HepG2 (cell line): ENCODE data around the gene CSNK2B. TPM values are rescaled to one million over a fixed set of nuclear protein-coding genes. Genes with fewer than 3 reads are reported as not detected.

Source experiments
- ARID2 ChIP-seq: sonication (generic); formaldehyde crosslinking; IDR thresholded peaks from 2 replicates; pipeline ENCODE4 v1.8.1; 2022; ENCODE audit warnings: mild to moderate bottlenecking, missing genetic modification reagents, borderline replicate concordance
- CHD2 ChIP-seq: IDR thresholded peaks from 2 replicates; pipeline ENCODE4 v1.6.1; 2011; ENCODE audit warnings: low read depth, low read length, improper control_type of control experiment
- EZH2 ChIP-seq: conservative IDR thresholded peaks from 2 replicates; pipeline ENCODE4 v1.6.1; 2012; ENCODE audit warnings: mild to moderate bottlenecking, low read depth, low read length, moderate library complexity
- FOXC1 ChIP-seq: sonication (generic); formaldehyde crosslinking; IDR thresholded peaks from 2 replicates; pipeline ENCODE4 v1.8.0; 2022; ENCODE audit warnings: mild to moderate bottlenecking, missing genetic modification reagents, borderline replicate concordance
- HNRNPUL1 ChIP-seq: fragments of 200-400 bp; formaldehyde crosslinking; IDR thresholded peaks from 2 replicates; pipeline ENCODE4 v1.6.1; 2017; ENCODE audit warnings: low read depth, mild to moderate bottlenecking, low read length, moderate library complexity
- MTA1 ChIP-seq: sonication (generic); formaldehyde crosslinking; IDR thresholded peaks from 2 replicates; pipeline ENCODE4 v1.4.0; 2020; ENCODE audit warnings: missing genetic modification reagents, mild to moderate bottlenecking, borderline replicate concordance
- MZF1 ChIP-seq: sonication (generic); formaldehyde crosslinking; IDR thresholded peaks from 2 replicates; pipeline ENCODE4 v1.8.1; 2023; ENCODE audit warnings: mild to moderate bottlenecking, missing genetic modification reagents, borderline replicate concordance
- NFKB2 ChIP-seq: sonication (generic); formaldehyde crosslinking; IDR thresholded peaks from 2 replicates; pipeline ENCODE4 v1.4.0; 2020; ENCODE audit warnings: missing genetic modification reagents, borderline replicate concordance
- NKX3-1 ChIP-seq: sonication (generic); formaldehyde crosslinking; IDR thresholded peaks from 2 replicates; pipeline ENCODE4 v1.5.0; 2020; ENCODE audit warnings: missing genetic modification reagents
- NR2F6 ChIP-seq, 2 experiments: IDR thresholded peaks; 2 replicates each; pipeline ENCODE4 v1.6.1; 2016; ENCODE audit warnings: antibody characterized with exemption in 1 of 2, mild to moderate bottlenecking in 1 of 2
- PBX2 ChIP-seq: IDR thresholded peaks from 2 replicates; pipeline ENCODE4 v1.6.1; 2016; ENCODE audit warnings: control low read depth
- RAD21 ChIP-seq: fragments of 450-650 bp; formaldehyde crosslinking; IDR thresholded peaks from 2 replicates; pipeline ENCODE4 v1.5.0; 2020; ENCODE audit warnings: mild to moderate bottlenecking
- REL ChIP-seq: sonication (generic); formaldehyde crosslinking; conservative IDR thresholded peaks from 2 replicates; pipeline ENCODE4 v1.8.0; 2022; ENCODE audit warnings: mild to moderate bottlenecking, missing genetic modification reagents, moderate library complexity
- RFX1 ChIP-seq: fragments of 450-650 bp; IDR thresholded peaks from 2 replicates; pipeline ENCODE4 v1.6.1; 2017
- SOX13 ChIP-seq, 3 experiments: fragments of 450-650 bp in 1 of 3; sonication (generic) in 1 of 3; formaldehyde crosslinking in 1 of 3; IDR thresholded peaks in 2 of 3; conservative IDR thresholded peaks in 1 of 3; 2 replicates each; pipeline versions ENCODE4 v1.5.0 to v1.6.1; 2016 to 2020; ENCODE audit warnings: antibody characterized with exemption in 1 of 3, mild to moderate bottlenecking in 1 of 3, missing compliant biosample characterization in 1 of 3, missing genetic modification reagents in 1 of 3, moderate library complexity in 1 of 3
- SOX5 ChIP-seq: IDR thresholded peaks from 2 replicates; pipeline ENCODE4 v1.6.1; 2016; ENCODE audit warnings: borderline replicate concordance
- ZMYM4 ChIP-seq: sonication (generic); formaldehyde crosslinking; IDR thresholded peaks from 2 replicates; pipeline ENCODE4 v1.8.1; 2023; ENCODE audit warnings: mild to moderate bottlenecking, missing genetic modification reagents
- ZNF136 ChIP-seq: sonication (generic); formaldehyde crosslinking; IDR thresholded peaks from 2 replicates; pipeline ENCODE4 v1.8.1; 2022; ENCODE audit warnings: low read depth, mild to moderate bottlenecking, moderate library complexity, missing genetic modification reagents
- ZNF138 ChIP-seq: sonication (generic); formaldehyde crosslinking; IDR thresholded peaks from 2 replicates; pipeline ENCODE4 v1.5.0; 2020; ENCODE audit warnings: mild to moderate bottlenecking, low read depth, missing genetic modification reagents
- ZNF570 ChIP-seq: sonication (generic); formaldehyde crosslinking; IDR thresholded peaks from 2 replicates; pipeline ENCODE4 v1.4.0; 2020; ENCODE audit warnings: mild to moderate bottlenecking, missing genetic modification reagents, borderline replicate concordance
- ZNF839 ChIP-seq: sonication (generic); formaldehyde crosslinking; IDR thresholded peaks from 2 replicates; pipeline ENCODE4 v1.4.0; 2020; ENCODE audit warnings: missing genetic modification reagents, mild to moderate bottlenecking, borderline replicate concordance
- polyA plus RNA-seq, 8 experiments: library from polyadenylated mRNA; depleted of rRNA in 3 of 8; stranded (reverse) in 7 of 8; unstranded in 1 of 8; fragments of >200 nt; fragmentation: Illumina TruSeq in 4 of 8; extraction: Trizol in 4 of 8; gene quantifications; 2 replicates each; pipeline versions ENCODE4 v1.2.1 to v1.2.3, GENCODE V29; 2011 to 2016; ENCODE audit warnings: low read depth in 4 of 8, missing spikeins in 1 of 8, mixed read lengths in 1 of 8; ENCODE audit not compliant: insufficient read depth in 1 of 8
- total RNA-seq, 5 experiments: library from RNA; depleted of rRNA; stranded (reverse); fragments of >200 nt; fragmentation: Illumina TruSeq; extraction: Trizol; gene quantifications; 2 replicates each; pipeline ENCODE4 v1.2.3, GENCODE V29; 2016; ENCODE audit warnings: low read depth in 1 of 5
- TF ChIP-seq, protein P1 (sequence below): sonication (generic); formaldehyde crosslinking; IDR thresholded peaks from 2 replicates; pipeline ENCODE4 v1.4.0; 2020; ENCODE audit warnings: missing genetic modification reagents
- TF ChIP-seq, protein P2 (sequence below): sonication (generic); formaldehyde crosslinking; IDR thresholded peaks from 2 replicates; pipeline ENCODE4 v1.4.0; 2020; ENCODE audit warnings: missing genetic modification reagents, mild to moderate bottlenecking, borderline replicate concordance
- TF ChIP-seq, protein P3 (sequence below): sonication (generic); formaldehyde crosslinking; IDR thresholded peaks from 2 replicates; pipeline ENCODE4 v1.5.1; 2020; ENCODE audit warnings: mild to moderate bottlenecking, missing genetic modification reagents, borderline replicate concordance

CSNK2B gene
- total and polyA plus RNA-seq, 2 of the 13 experiments (the other 11 are each of a cell fraction or from before 2014, with no cell fraction given), result 111 to 296 TPM

- peak; percentile 78; the same call in 1 of the 2 replicates for TF ChIP-seq ARID2 (CRISPR knock-in tag)
- TF ChIP-seq NKX3-1, result no peak
- TF ChIP-seq, protein P1, sequence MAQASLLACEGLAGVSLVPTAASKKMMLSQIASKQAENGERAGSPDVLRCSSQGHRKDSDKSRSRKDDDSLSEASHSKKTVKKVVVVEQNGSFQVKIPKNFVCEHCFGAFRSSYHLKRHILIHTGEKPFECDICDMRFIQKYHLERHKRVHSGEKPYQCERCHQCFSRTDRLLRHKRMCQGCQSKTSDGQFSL (CRISPR knock-in tag), result no peak
- peak; percentile 23; the same call in 1 of the 2 replicates for TF ChIP-seq ZMYM4 (CRISPR knock-in tag)
- peak; percentile 77 for TF ChIP-seq PBX2 (CRISPR knock-in tag)
- TF ChIP-seq RAD21, result no peak; the same call in 1 of the 2 replicates
- TF ChIP-seq, protein P2, sequence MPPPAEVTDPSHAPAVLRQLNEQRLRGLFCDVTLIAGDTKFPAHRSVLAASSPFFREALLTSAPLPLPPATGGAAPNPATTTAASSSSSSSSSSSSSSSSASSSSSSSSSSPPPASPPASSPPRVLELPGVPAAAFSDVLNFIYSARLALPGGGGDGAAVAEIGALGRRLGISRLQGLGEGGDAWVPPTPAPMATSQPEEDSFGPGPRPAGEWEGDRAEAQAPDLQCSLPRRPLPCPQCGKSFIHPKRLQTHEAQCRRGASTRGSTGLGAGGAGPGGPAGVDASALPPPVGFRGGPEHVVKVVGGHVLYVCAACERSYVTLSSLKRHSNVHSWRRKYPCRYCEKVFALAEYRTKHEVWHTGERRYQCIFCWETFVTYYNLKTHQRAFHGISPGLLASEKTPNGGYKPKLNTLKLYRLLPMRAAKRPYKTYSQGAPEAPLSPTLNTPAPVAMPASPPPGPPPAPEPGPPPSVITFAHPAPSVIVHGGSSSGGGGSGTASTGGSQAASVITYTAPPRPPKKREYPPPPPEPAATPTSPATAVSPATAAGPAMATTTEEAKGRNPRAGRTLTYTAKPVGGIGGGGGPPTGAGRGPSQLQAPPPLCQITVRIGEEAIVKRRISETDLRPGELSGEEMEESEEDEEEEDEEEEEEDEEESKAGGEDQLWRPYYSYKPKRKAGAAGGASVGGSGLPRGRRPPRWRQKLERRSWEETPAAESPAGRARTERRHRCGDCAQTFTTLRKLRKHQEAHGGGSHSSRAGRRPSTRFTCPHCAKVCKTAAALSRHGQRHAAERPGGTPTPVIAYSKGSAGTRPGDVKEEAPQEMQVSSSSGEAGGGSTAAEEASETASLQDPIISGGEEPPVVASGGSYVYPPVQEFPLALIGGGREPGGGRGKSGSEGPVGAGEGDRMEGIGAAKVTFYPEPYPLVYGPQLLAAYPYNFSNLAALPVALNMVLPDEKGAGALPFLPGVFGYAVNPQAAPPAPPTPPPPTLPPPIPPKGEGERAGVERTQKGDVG (CRISPR knock-in tag), result no peak; the same call in 1 of the 2 replicates
- TF ChIP-seq CHD2, result no peak
- TF ChIP-seq, protein P3, sequence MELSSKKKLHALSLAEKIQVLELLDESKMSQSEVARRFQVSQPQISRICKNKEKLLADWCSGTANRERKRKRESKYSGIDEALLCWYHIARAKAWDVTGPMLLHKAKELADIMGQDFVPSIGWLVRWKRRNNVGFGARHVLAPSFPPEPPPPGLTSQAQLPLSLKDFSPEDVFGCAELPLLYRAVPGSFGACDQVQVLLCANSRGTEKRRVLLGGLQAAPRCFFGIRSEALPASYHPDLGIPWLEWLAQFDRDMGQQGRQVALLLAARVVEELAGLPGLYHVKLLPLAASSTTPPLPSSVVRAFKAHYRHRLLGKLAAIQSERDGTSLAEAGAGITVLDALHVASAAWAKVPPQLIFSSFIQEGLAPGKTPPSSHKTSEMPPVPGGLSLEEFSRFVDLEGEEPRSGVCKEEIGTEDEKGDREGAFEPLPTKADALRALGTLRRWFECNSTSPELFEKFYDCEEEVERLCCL (CRISPR knock-in tag), result no peak
- TF ChIP-seq MTA1, result no peak
- TF ChIP-seq SOX5 (CRISPR knock-in tag), result peak; percentile 28; the same call in 1 of the 2 replicates
- TF ChIP-seq EZH2, result no peak
- TF ChIP-seq MZF1 (CRISPR knock-in tag), result no peak
- 0 out of 2 replicates have a peak, but pooled peaks have one; percentile 20 for TF ChIP-seq REL (CRISPR knock-in tag)
- TF ChIP-seq ZNF138, result peak; percentile 61; the same call in 1 of the 2 replicates
- TF ChIP-seq NR2F6 (IDR thresholded peaks at IDR 0.05), result no peak
- peak; percentile 30; the same call in 1 of the 2 replicates for TF ChIP-seq NR2F6 (CRISPR knock-in tag; IDR thresholded peaks at IDR 0.05)
- peak; percentile 79; the same call in 1 of the 2 replicates for TF ChIP-seq FOXC1
- TF ChIP-seq SOX13 (IDR thresholded peaks at IDR 0.05), result no peak
- TF ChIP-seq SOX13 (CRISPR knock-in tag; conservative IDR thresholded peaks at IDR 0.05 in 1 of 2, IDR thresholded peaks at IDR 0.05 in 1 of 2), result peak in 1 of 2 experiments; percentile 46; a peak in 2 of 4 replicates
- no peak for TF ChIP-seq ZNF570 (CRISPR knock-in tag)
- 0 out of 2 replicates have a peak, but pooled peaks have one; percentile 36 for TF ChIP-seq NFKB2 (CRISPR knock-in tag)
- no peak for TF ChIP-seq ZNF136 (CRISPR knock-in tag)
- TF ChIP-seq ZNF839, result no peak
- TF ChIP-seq HNRNPUL1, result no peak
- TF ChIP-seq RFX1, result no peak
Observed at GRCh38 chr6:31651602-31652191, 14.2 kb upstream of the CSNK2B start (continued).
